Activated T-cell treated with anti-CD3 and anti-CD28 coated beads, Interleukin-2, amount 50 U/mL, for 48 hours (primary cell): Measurements from ENCODE around the gene CCDC30.
A peak's percentile ranks its signal among the peaks of the same experiment; 100 is the strongest.

Experiments
- DNase-seq, 2 experiments: peaks; one replicate each; pipeline ENCODE4 v3.0.0-alpha.2; 2020

Gene CCDC30

GRCh38 chr1:42462828-42463763 lies at the start of gene CCDC30:
Gene CCDC30, plus strand, starts transcription at chr1:42463286. Its CDS starts 17,266 bp downstream, at chr1:42480552.
- peak; percentile 95 for DNase-seq

GRCh38 chr1:42414551-42415496 lies 48.3 kb upstream of the CCDC30 start:
- no peak for DNase-seq

- no peak for DNase-seq
Measured at GRCh38 chr1:42417166-42417565, 45.9 kb upstream of the CCDC30 start.

GRCh38 chr1:42418516-42418915 lies 44.6 kb upstream of the CCDC30 start:
- DNase-seq = no peak

- DNase-seq = no peak
Measured at GRCh38 chr1:42419126-42419821, 43.8 kb upstream of the CCDC30 start.

GRCh38 chr1:42420121-42420520 lies 43.0 kb upstream of the CCDC30 start:
- DNase-seq = no peak

GRCh38 chr1:42420911-42421585 lies 42.0 kb upstream of the CCDC30 start:
- no peak for DNase-seq

- DNase-seq = no peak
Measured at GRCh38 chr1:42422737-42423136, 40.3 kb upstream of the CCDC30 start.

GRCh38 chr1:42423681-42424080 lies 39.4 kb upstream of the CCDC30 start:
- no peak for DNase-seq

GRCh38 chr1:42424201-42424600 lies 38.9 kb upstream of the CCDC30 start:
- no peak for DNase-seq

GRCh38 chr1:42427240-42427639 lies 35.8 kb upstream of the CCDC30 start:
- no peak for DNase-seq

GRCh38 chr1:42429603-42430002 lies 33.5 kb upstream of the CCDC30 start:
- DNase-seq = no peak

GRCh38 chr1:42430286-42431135 lies 32.6 kb upstream of the CCDC30 start:
- no peak for DNase-seq

- no peak for DNase-seq
Measured at GRCh38 chr1:42431514-42431913, 31.6 kb upstream of the CCDC30 start.

GRCh38 chr1:42432714-42433113 lies 30.4 kb upstream of the CCDC30 start:
- DNase-seq = no peak

GRCh38 chr1:42433369-42433768 lies 29.7 kb upstream of the CCDC30 start:
- no peak for DNase-seq

- no peak for DNase-seq
Measured at GRCh38 chr1:42434340-42434739, 28.7 kb upstream of the CCDC30 start.

- DNase-seq = no peak
Measured at GRCh38 chr1:42439940-42440339, 23.1 kb upstream of the CCDC30 start.

GRCh38 chr1:42442662-42443061 lies 20.4 kb upstream of the CCDC30 start:
- DNase-seq = no peak

GRCh38 chr1:42449256-42449655 lies 13.8 kb upstream of the CCDC30 start:
- no peak for DNase-seq

GRCh38 chr1:42450061-42450460 lies 13.0 kb upstream of the CCDC30 start:
- DNase-seq = no peak
